H1 (cell line): ENCODE data around the gene CDADC1. TPM values are rescaled to one million over a fixed set of nuclear protein-coding genes. Genes with fewer than 3 reads are reported as not detected.

Source experiments
- CTCF ChIA-PET: fragments of 300-600 bp; sonication (Branson Sonifier 250); formaldehyde crosslinking; loops from one replicate; lab custom pipeline; 2021; ENCODE audit not compliant: partially characterized antibody; lab: Charles Lee
- POLR2A ChIA-PET: fragments of 300-600 bp; sonication (Branson Sonifier 250); formaldehyde crosslinking; loops from one replicate; lab custom pipeline; 2021; ENCODE audit warnings: inconsistent platforms; ENCODE audit not compliant: partially characterized antibody; lab: Charles Lee
- DNase-seq, 2 experiments: peaks; one replicate each; pipeline versions ENCODE4 v3.0.0 to v3.0.0-alpha.2; 2010 to 2022; ENCODE audit warnings: low spot score in 2 of 2, low read depth in 1 of 2, mixed read lengths in 1 of 2
- FAIRE-seq: peaks from 2 replicates; lab custom pipeline; 2011; peaks lifted over from hg19 to GRCh38; lab: Jason Lieb, UNC
- H2AFZ ChIP-seq: 2 replicates; pipeline ENCODE4 v1.8.1; 2012; ENCODE audit warnings: low read length, inconsistent platforms
- H2AK5ac ChIP-seq: 2 replicates; pipeline ENCODE4 v1.6.1; 2013; ENCODE audit warnings: low read depth, low read length
- H2BK120ac ChIP-seq: replicated peaks from 2 replicates; pipeline ENCODE3; 2013; ENCODE audit warnings: low read depth, low read length, inconsistent platforms
- H2BK12ac ChIP-seq: 2 replicates; pipeline ENCODE4 v1.6.1; 2013; ENCODE audit warnings: low read depth, low read length
- H2BK15ac ChIP-seq: 2 replicates; pipeline ENCODE4 v1.6.1; 2013; ENCODE audit warnings: low read length
- H2BK20ac ChIP-seq: 2 replicates; pipeline ENCODE4 v1.6.1; 2013; ENCODE audit warnings: low read length
- H2BK5ac ChIP-seq: 2 replicates; pipeline ENCODE4 v1.6.1; 2013; ENCODE audit warnings: low read depth, low read length
- H3K14ac ChIP-seq: 2 replicates; pipeline ENCODE4 v1.6.1; 2013; ENCODE audit warnings: inconsistent platforms; ENCODE audit not compliant: insufficient read length
- H3K18ac ChIP-seq: 2 replicates; pipeline ENCODE4 v1.6.1; 2013; ENCODE audit warnings: low read length; ENCODE audit errors: extremely low read depth
- H3K23ac ChIP-seq: 2 replicates; pipeline ENCODE4 v1.6.1; 2013; ENCODE audit warnings: inconsistent platforms; ENCODE audit not compliant: insufficient read length
- H3K23me2 ChIP-seq: 2 replicates; pipeline ENCODE4 v1.6.1; 2013; ENCODE audit warnings: low read depth, low read length
- H3K27ac ChIP-seq: 2 replicates; pipeline ENCODE4 v1.6.1; 2011; ENCODE audit warnings: low read depth, low read length, inconsistent platforms
- H3K27me3 ChIP-seq, 4 experiments: replicated peaks in 1 of 4; 1 replicate in 1 of 4; 2 replicates in 3 of 4; pipeline versions ENCODE4 v1.6.1 to v1.8.1; 2011 to 2013; ENCODE audit warnings: low read length in 3 of 4, mild to moderate bottlenecking in 3 of 4, inconsistent platforms in 2 of 4, mixed read lengths in 2 of 4, moderate library complexity in 1 of 4; ENCODE audit not compliant: control insufficient read depth in 3 of 4, insufficient read depth in 3 of 4; ENCODE audit errors: extremely low read depth in 1 of 4
- H3K36me3 ChIP-seq, 4 experiments: 2 replicates each; pipeline versions ENCODE4 v1.6.1 to v1.8.1; 2011 to 2013; ENCODE audit warnings: mild to moderate bottlenecking in 4 of 4, low read length in 3 of 4, moderate library complexity in 2 of 4, control low read depth in 1 of 4, inconsistent platforms in 1 of 4; ENCODE audit not compliant: insufficient read depth in 4 of 4, control insufficient read depth in 2 of 4
- H3K4ac ChIP-seq: replicated peaks from 2 replicates; pipeline ENCODE3; 2013; ENCODE audit warnings: low read length, low read depth, mixed read lengths, inconsistent platforms; ENCODE audit not compliant: insufficient read length
- H3K4me1 ChIP-seq, 4 experiments: replicated peaks in 1 of 4; 1 replicate in 1 of 4; 2 replicates in 3 of 4; pipeline versions ENCODE4 v1.6.1 to v1.8.1; 2011 to 2013; ENCODE audit warnings: low read length in 3 of 4, inconsistent platforms in 2 of 4, mixed read lengths in 1 of 4; ENCODE audit not compliant: insufficient read depth in 4 of 4, control insufficient read depth in 3 of 4
- H3K4me2 ChIP-seq, 2 experiments: 2 replicates each; pipeline versions ENCODE4 v1.6.1 to v1.8.1; 2011 to 2013; ENCODE audit warnings: low read depth in 2 of 2, low read length in 2 of 2, control low read depth in 1 of 2, inconsistent platforms in 1 of 2, mild to moderate bottlenecking in 1 of 2; ENCODE audit not compliant: insufficient read depth in 1 of 2
- H3K4me3 ChIP-seq, 4 experiments: fragments of 200-600, 300-600 bp in 1 of 4; sonication (generic), shearing (Covaris generic), sonication (Bioruptor Twin) in 1 of 4; 2 replicates each; pipeline versions ENCODE4 v1.5.1 to v1.8.1; 2011 to 2016; ENCODE audit warnings: low read length in 4 of 4, low read depth in 3 of 4, control low read depth in 2 of 4, inconsistent platforms in 2 of 4, mild to moderate bottlenecking in 2 of 4, mixed read lengths in 1 of 4, moderate library complexity in 1 of 4; ENCODE audit not compliant: insufficient read depth in 2 of 4; ENCODE audit errors: extremely low read depth in 1 of 4
- H3K56ac ChIP-seq: replicated peaks from 2 replicates; pipeline ENCODE3; 2013; ENCODE audit warnings: low read depth, mild to moderate bottlenecking, mixed read lengths, low read length, inconsistent platforms; ENCODE audit not compliant: insufficient read length
- H3K79me1 ChIP-seq: 2 replicates; pipeline ENCODE4 v1.6.1; 2013; ENCODE audit warnings: low read depth, low read length, control low read depth
- H3K79me2 ChIP-seq, 2 experiments: 2 replicates each; pipeline versions ENCODE4 v1.6.1 to v1.8.1; 2012 to 2013; ENCODE audit warnings: low read length in 2 of 2, mild to moderate bottlenecking in 2 of 2, inconsistent platforms in 1 of 2; ENCODE audit not compliant: insufficient read depth in 2 of 2, control insufficient read depth in 1 of 2
- H3K9ac ChIP-seq, 4 experiments: replicated peaks in 1 of 4; 1 replicate in 1 of 4; 2 replicates in 3 of 4; pipeline versions ENCODE4 v1.6.1 to v1.8.1; 2011 to 2013; ENCODE audit warnings: low read depth in 3 of 4, low read length in 3 of 4, control low read depth in 2 of 4, mild to moderate bottlenecking in 2 of 4, moderate library complexity in 2 of 4, inconsistent platforms in 1 of 4; ENCODE audit errors: extremely low read depth in 1 of 4
- H3K9me3 ChIP-seq, 2 experiments: 2 replicates each; pipeline versions ENCODE4 v1.6.1 to v1.8.1; 2012 to 2013; ENCODE audit warnings: mild to moderate bottlenecking in 2 of 2, moderate library complexity in 2 of 2, control low read depth in 1 of 2, inconsistent platforms in 1 of 2, low read depth in 1 of 2, low read length in 1 of 2, mixed read lengths in 1 of 2; ENCODE audit not compliant: insufficient read depth in 2 of 2
- H4K20me1 ChIP-seq, 2 experiments: replicated peaks in 1 of 2; 2 replicates each; pipeline versions ENCODE3 to v1.8.1; 2011 to 2013; ENCODE audit warnings: inconsistent platforms in 2 of 2, low read length in 2 of 2, mild to moderate bottlenecking in 1 of 2; ENCODE audit not compliant: insufficient read depth in 2 of 2, control insufficient read depth in 1 of 2
- H4K5ac ChIP-seq: 2 replicates; pipeline ENCODE4 v1.6.1; 2013; ENCODE audit warnings: low read length, low read depth, mixed read lengths, inconsistent platforms; ENCODE audit not compliant: insufficient read length
- H4K8ac ChIP-seq: 2 replicates; pipeline ENCODE4 v1.8.0; 2013; ENCODE audit warnings: mild to moderate bottlenecking, moderate library complexity, low read length, inconsistent platforms; ENCODE audit not compliant: insufficient read depth; ENCODE audit errors: extremely low read depth
- H4K91ac ChIP-seq: replicated peaks from 2 replicates; pipeline ENCODE3; 2013; ENCODE audit warnings: low read length, mixed read lengths, inconsistent platforms; ENCODE audit not compliant: insufficient read length
- CEBPB ChIP-seq: IDR thresholded peaks from 2 replicates; pipeline ENCODE4 v1.6.1; 2012; ENCODE audit warnings: low read depth, low read length
- E2F6 ChIP-seq: IDR thresholded peaks from 2 replicates; pipeline ENCODE4 v1.6.1; 2012; ENCODE audit warnings: inconsistent platforms
- FOSL1 ChIP-seq: IDR thresholded peaks from 2 replicates; pipeline ENCODE4 v1.6.1; 2011; ENCODE audit warnings: mild to moderate bottlenecking, low read depth, low read length, moderate library complexity; ENCODE audit not compliant: insufficient read depth
- HDAC2 ChIP-seq, 2 experiments: fragments of 300-600 bp in 1 of 2; sonication (generic) in 1 of 2; IDR thresholded peaks; 2 replicates each; pipeline ENCODE4 v1.6.1; 2011 to 2012; ENCODE audit warnings: low read depth in 2 of 2, low read length in 2 of 2, mild to moderate bottlenecking in 2 of 2, moderate library complexity in 2 of 2, borderline replicate concordance in 1 of 2, inconsistent platforms in 1 of 2
- KDM5A ChIP-seq: fragments of 200-600 bp; IDR thresholded peaks from 2 replicates; pipeline ENCODE4 v1.7.1; 2012; ENCODE audit warnings: mild to moderate bottlenecking, low read length, inconsistent platforms, mixed read lengths
- NANOG ChIP-seq: IDR thresholded peaks from 2 replicates; pipeline ENCODE4 v1.6.1; 2011; ENCODE audit warnings: low read length, low read depth, mild to moderate bottlenecking, inconsistent platforms; ENCODE audit not compliant: insufficient read depth, poor library complexity, severe bottlenecking
- PHF8 ChIP-seq: fragments of 200-600 bp; sonication (generic); conservative IDR thresholded peaks from 2 replicates; pipeline ENCODE4 v1.7.1; 2012; ENCODE audit warnings: low read depth, mild to moderate bottlenecking, inconsistent platforms, low read length, moderate library complexity
- POU5F1 ChIP-seq: IDR thresholded peaks from 2 replicates; pipeline ENCODE4 v1.6.1; 2011; ENCODE audit warnings: low read depth, mild to moderate bottlenecking, low read length, moderate library complexity
- SIN3A ChIP-seq, 2 experiments: IDR thresholded peaks in 1 of 2; conservative IDR thresholded peaks in 1 of 2; 2 replicates each; pipeline ENCODE4 v1.6.1; 2011 to 2012; ENCODE audit warnings: low read length in 2 of 2, improper control_type of control experiment in 1 of 2, low read depth in 1 of 2, mild to moderate bottlenecking in 1 of 2
- SP4 ChIP-seq: IDR thresholded peaks from 2 replicates; pipeline ENCODE4 v1.6.1; 2012; ENCODE audit warnings: low read length, inconsistent platforms
- SRF ChIP-seq: IDR thresholded peaks from 2 replicates; pipeline ENCODE4 v1.6.1; 2011; ENCODE audit warnings: mild to moderate bottlenecking, low read depth, low read length, moderate library complexity
- WGBS, 2 experiments: shearing (Covaris generic) in 1 of 2; methylation state at CpG; one replicate each; pipeline versions ENCODE4 v1.1.6 to v1.1.7; 2013 to 2015; ENCODE audit warnings: low lambda C conversion rate in 2 of 2, mixed read lengths in 2 of 2, inconsistent platforms in 1 of 2, low coverage in 1 of 2, missing lambda C conversion rate in 1 of 2; ENCODE audit not compliant: insufficient replicate concordance in 2 of 2, insufficient coverage in 1 of 2, insufficient read length in 1 of 2; ENCODE audit errors: extremely low coverage in 1 of 2, missing lambda C conversion rate in 1 of 2; 5-methylcytosine and 5-hydroxymethylcytosine counted together
- polyA plus RNA-seq, 7 experiments: library from polyadenylated mRNA; depleted of rRNA in 3 of 7; stranded (reverse) in 5 of 7; unstranded in 2 of 7; fragments of >200 nt in 5 of 7; fragments of 200-250 nt in 2 of 7; gene quantifications; 1 replicate in 5 of 7; 2 replicates in 1 of 7; 4 replicates in 1 of 7; pipeline versions ENCODE4 v1.2.1 to v1.2.3, GENCODE V29; 2011 to 2013; ENCODE audit warnings: missing spikeins in 2 of 7, mixed read lengths in 2 of 7
- total RNA-seq: library from RNA; stranded (reverse); fragmentation: NEBNext Ultra II Directional; extraction: Animal tissue kit (Norgen Biotek cat#: 25700); gene quantifications from 2 replicates; pipeline ENCODE4 v1.2.1, GENCODE V29; 2021

Gene CDADC1
- total and polyA plus RNA-seq, 2 of the 8 experiments (the other 6 are each of a cell fraction or from before 2014, with no cell fraction given): 0.98 to 2.7 TPM

DNA sequence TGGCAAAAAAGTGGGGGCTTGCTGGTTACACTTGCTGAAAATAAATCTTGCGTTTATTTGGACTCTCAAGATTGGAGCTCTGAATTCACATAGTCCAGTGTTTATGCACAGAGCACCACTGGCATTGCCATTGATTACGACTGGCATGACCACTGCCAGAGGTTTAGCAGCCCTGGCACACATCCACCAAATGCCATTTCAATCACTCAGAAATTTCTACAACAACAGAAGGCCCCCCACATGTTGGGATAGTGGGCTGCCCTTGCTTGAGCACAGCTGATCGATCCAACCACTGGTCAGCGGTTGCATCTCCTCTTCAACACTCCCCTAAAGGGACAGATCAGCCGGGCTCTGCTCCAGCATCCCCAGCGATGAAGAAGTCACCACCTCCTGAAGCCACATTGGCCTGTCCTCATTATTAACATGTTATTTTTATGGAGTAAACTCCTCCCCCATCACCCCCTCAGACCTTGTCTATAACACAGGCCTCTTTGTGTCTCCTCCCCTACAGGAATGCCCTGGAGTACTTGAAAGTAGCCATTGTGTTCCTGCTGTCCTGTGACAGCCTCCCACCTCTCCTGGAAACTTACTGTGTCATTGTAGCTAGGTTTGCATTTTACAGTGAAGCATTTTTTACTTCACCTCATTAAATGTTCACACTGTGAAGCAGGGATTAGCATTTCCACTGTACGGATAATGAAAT, 51.3 kb downstream of the CDADC1 start:
- WGBS, 2 experiments: 89% methylated on average over 7 of the region's 7 CpGs; no CpG with 5 or more reads in 1 of the 2 experiments
- Histone ChIP-seq H3K79me1 (no peaks in the 10 kb centered on the region), H3K18ac (no peak overlapping the region), H3K27ac (no peak overlapping the region), H2AFZ (no peak overlapping the region), H2AK5ac (no peak overlapping the region), H3K79me2 (no peaks in the 10 kb centered on the region), H2BK20ac (no peak overlapping the region), H2BK12ac (no peak overlapping the region), H3K23ac (no peak overlapping the region), H4K91ac (no peak overlapping the region), H3K4ac (no peak overlapping the region), H3K23me2 (peaks cover 2% of the 10 kb centered on the region; the same call in 1 of the 2 replicates), H3K4me1 (no peaks in the 10 kb centered on the region; a peak in 1 of 7 replicates), H2BK15ac (no peak overlapping the region), H3K9me3 (no peaks in the 10 kb centered on the region), H3K56ac (no peak overlapping the region), H4K20me1 (no peaks in the 10 kb centered on the region), H3K4me2 (no peak overlapping the region), H3K36me3 (no peaks in the 10 kb centered on the region), H2BK5ac (no peak overlapping the region), H4K5ac (no peak overlapping the region), H3K14ac (no peak overlapping the region), H3K4me3 (no peak overlapping the region), H4K8ac (no peak overlapping the region), H2BK120ac (no peak overlapping the region), H3K9ac (no peak overlapping the region), H3K27me3 (peaks cover 0 to 2% (median 0%) of the 10 kb centered on the region in 4 experiments; a peak in 1 of 7 replicates)
- FAIRE-seq: no peak
- ChIA-PET POLR2A (no interaction called here), CTCF (interaction anchor here (0.8 to 3.3 kb wide), 7 partner anchors 10 to 308 kb away, joined by 3 to 20 read pairs (median 3); no protein-coding TSS in a partner anchor)
- DNase-seq: peak in 1 of 2 experiments; percentile 42
- TF ChIP-seq SIN3A (conservative IDR thresholded peaks at IDR 0.05 in 1 of 2, IDR thresholded peaks at IDR 0.05 in 1 of 2; ENCODE audit: low read depth in 1 of 2, low read length in 2 of 2): no peak
- no peak for TF ChIP-seq SP4
- no peak for TF ChIP-seq KDM5A
- no peak for TF ChIP-seq HDAC2 (IDR thresholded peaks at IDR 0.05; ENCODE audit: borderline replicate concordance in 1 of 2, low read depth in 2 of 2, low read length in 2 of 2)
- TF ChIP-seq NANOG: no peak
- TF ChIP-seq POU5F1: no peak
- no peak for TF ChIP-seq FOSL1
- TF ChIP-seq SRF: no peak
- no peak for TF ChIP-seq CEBPB
- TF ChIP-seq E2F6: no peak
- no peak for TF ChIP-seq PHF8
